IPS DF 6.9 (cell line): ENCODE measurements around the gene SCYL3.

Experiments used
- DNase-seq: peaks from one replicate; pipeline ENCODE4 v3.0.0-alpha.2; 2013; ENCODE audit warnings: low read depth, low spot score
- H3K27ac ChIP-seq: one replicate; pipeline ENCODE4 v1.5.1; 2013; ENCODE audit warnings: low read length, control low read depth
- H3K27me3 ChIP-seq: 2 replicates; pipeline ENCODE4 v1.6.1; 2013; ENCODE audit warnings: mild to moderate bottlenecking, low read length; ENCODE audit not compliant: control insufficient read depth, insufficient read depth
- H3K36me3 ChIP-seq: 2 replicates; pipeline ENCODE4 v1.6.1; 2013; ENCODE audit warnings: low read length; ENCODE audit not compliant: control insufficient read depth, insufficient read depth
- H3K4me1 ChIP-seq: 2 replicates; pipeline ENCODE4 v1.6.1; 2013; ENCODE audit warnings: low read length; ENCODE audit not compliant: control insufficient read depth, insufficient read depth
- H3K4me3 ChIP-seq: 2 replicates; pipeline ENCODE4 v1.5.1; 2013; ENCODE audit warnings: mild to moderate bottlenecking, low read length
- H3K9me3 ChIP-seq: 2 replicates; pipeline ENCODE4 v1.6.1; 2013; ENCODE audit warnings: low read length, inconsistent platforms; ENCODE audit not compliant: control insufficient read depth, insufficient read depth
- WGBS: extraction: QIAGEN DNeasy Blood & Tissue Kit; methylation state at CpG from one replicate; pipeline ENCODE4 v1.1.7; 2013; ENCODE audit warnings: mixed read lengths, missing lambda C conversion rate; ENCODE audit not compliant: insufficient read length, insufficient coverage; 5-methylcytosine and 5-hydroxymethylcytosine counted together

Gene SCYL3, protein sequence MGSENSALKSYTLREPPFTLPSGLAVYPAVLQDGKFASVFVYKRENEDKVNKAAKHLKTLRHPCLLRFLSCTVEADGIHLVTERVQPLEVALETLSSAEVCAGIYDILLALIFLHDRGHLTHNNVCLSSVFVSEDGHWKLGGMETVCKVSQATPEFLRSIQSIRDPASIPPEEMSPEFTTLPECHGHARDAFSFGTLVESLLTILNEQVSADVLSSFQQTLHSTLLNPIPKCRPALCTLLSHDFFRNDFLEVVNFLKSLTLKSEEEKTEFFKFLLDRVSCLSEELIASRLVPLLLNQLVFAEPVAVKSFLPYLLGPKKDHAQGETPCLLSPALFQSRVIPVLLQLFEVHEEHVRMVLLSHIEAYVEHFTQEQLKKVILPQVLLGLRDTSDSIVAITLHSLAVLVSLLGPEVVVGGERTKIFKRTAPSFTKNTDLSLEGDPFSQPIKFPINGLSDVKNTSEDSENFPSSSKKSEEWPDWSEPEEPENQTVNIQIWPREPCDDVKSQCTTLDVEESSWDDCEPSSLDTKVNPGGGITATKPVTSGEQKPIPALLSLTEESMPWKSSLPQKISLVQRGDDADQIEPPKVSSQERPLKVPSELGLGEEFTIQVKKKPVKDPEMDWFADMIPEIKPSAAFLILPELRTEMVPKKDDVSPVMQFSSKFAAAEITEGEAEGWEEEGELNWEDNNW

DNA sequence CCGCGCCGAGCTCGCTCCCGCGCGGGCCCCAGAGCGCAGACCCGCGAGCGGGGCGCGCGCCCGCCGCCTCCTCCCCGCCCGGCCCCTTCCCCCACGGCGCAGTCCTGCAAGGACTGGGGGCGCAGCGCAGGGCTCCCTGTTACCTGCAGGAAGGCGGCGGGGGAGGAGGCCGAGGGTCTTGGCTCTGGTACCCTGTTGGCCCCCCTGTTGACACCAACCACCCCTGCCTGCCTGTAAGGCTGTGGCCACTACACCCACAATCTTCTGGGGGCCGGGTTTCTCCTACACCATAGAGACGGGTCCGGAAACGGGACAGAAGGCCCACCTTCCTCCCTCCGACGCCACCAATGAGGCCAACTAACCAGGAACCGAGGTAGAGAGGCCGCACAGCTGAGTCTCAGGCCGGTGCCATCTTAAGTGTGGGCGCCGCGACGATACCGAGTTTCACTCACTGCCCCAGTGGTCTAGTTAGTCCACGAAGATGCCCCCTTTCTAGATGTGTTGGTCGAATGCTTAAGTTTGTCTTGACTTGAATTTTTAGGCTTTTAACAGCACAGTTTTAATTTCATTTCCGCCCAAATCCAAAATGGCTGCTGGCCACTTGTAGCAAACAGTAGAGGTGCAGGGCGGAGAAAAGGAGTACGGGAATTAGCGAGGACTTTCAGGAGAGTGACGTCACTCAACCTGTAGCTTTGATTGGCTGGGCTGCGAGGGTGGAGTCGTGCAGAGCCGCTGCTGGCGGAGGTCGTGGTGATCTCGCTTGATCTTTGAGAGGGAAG is at the start of gene SCYL3:
Gene SCYL3, minus strand, starts transcription at position 252 of the 779 bp plus-strand sequence. CDS start 5,056 bp downstream, outside the sequence.
- Histone ChIP-seq H3K27ac (no peak within 1 kb of the TSS), H3K27me3 (no peaks in the 10 kb centered on the region), H3K9me3 (no peaks in the 10 kb centered on the region), H3K36me3 (no peaks in the 10 kb centered on the region), H3K4me3 (peak within 1 kb of the TSS; percentile 94), H3K4me1 (peaks cover 4% of the 10 kb centered on the region; the same call in 1 of the 2 replicates)
- DNase-seq: peak; percentile 93
- WGBS: no CpG with 5 or more reads among the region's 52 CpGs

DNA sequence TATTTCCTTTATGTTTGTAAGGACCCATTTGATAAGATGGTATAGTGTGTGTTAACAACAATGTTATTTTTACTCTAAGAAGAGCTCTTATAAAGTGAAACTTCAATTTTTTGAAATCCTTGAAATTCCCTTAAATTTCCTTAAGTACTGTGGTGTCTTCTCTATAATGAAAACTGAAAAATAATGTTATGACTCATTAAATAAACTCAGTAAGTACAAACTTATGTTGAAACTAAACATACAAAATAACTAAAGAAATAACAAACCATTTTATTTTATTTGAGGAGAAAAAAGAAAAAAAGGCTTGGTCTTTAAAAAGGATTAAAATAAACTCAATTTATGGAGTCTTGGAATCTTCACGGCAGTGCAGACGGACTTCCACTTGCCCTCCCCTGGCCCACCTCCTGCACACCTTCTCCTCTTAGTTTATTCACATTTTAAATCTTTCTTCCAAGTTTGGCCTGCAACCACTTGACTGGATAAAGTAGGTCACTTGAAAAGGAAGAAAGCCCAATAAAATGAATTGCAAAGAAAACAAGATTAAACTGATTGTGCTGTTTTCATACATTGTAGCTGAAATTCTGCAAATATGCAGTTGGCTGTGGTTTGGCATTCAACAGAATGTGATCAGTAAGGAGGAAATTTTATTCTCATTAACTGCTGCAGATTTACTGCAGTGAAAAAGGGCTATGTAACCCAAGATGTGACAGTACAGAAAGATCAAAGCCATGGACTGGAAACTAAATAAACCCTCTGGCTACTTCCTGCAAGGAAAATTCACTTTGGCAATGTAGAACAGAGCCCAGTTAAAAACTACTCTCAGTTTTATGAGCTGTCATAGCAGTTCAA is 48.5 kb upstream of the SCYL3 start:
- no peaks in the 10 kb centered on the region for H3K27me3 ChIP-seq
- no CpG with 5 or more reads among the region's 2 CpGs for whole genome bisulfite sequencing
- H3K36me3 ChIP-seq: no peaks in the 10 kb centered on the region
- no peak overlapping the region for H3K27ac ChIP-seq
- no peak overlapping the region for H3K4me3 ChIP-seq
- DNase-seq: no peak
- H3K4me1 ChIP-seq: no peaks in the 10 kb centered on the region
- H3K9me3 ChIP-seq: no peaks in the 10 kb centered on the region

DNA sequence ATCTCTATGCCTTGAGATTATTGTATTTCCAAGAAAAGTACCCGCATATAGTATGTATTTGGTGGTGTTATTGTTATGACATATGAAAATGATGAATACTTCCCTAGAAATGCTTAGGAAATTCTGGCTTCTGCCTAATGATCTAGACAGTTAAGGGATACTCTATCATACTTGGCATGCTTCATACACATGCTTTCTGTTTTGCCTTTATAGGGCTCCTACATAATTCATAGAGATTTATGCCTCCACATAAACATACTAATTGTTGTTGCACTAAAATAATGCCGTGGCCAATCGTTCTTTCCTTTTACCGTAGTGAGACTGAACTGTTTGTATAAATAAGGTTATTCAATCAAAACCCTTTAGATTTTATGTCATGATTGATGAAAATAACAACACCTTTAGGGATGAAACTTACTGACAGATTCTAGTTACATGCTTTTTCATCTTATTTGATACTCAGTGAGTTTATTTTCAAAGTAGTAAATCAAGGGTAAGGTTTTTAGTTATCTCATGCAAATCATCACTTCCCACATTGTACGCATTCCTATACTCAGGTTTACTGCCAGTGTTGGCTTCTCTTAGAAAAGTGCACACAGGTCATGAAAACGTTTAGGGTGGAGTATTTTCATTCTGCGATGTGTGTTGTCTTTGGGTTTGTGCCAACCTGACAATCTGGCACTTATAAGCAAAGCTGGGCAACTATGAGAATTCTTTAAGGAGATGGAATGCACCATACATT is 40.5 kb upstream of the SCYL3 start:
- Histone ChIP-seq H3K27me3 (no peaks in the 10 kb centered on the region), H3K4me1 (no peaks in the 10 kb centered on the region), H3K9me3 (no peaks in the 10 kb centered on the region), H3K36me3 (no peaks in the 10 kb centered on the region), H3K4me3 (no peak overlapping the region), H3K27ac (no peak overlapping the region)
- no peak for DNase-seq
- WGBS: no CpG with 5 or more reads among the region's 7 CpGs

DNA sequence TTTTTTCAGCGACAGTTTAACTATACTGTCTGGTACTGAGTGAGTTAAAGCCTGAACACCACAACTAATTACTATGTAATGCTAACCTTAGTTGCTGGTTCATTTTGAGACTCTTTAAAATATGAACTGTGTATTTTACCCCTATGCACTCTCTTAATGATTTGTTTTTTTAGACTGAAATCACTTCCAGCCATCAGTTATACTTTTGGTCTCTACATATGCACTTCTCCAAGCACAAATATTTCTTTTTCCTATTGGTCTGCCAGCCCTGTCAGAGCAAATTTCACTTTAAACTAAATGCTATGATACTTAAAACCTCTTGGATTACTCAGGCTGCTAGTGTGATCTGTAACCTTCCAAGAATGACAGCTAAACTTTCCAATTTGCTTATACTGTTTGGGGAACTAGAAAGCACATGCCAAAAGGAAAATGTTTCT is 38.1 kb upstream of the SCYL3 start:
- no peaks in the 10 kb centered on the region for H3K4me1 ChIP-seq
- no CpG with 5 or more reads among the region's 1 CpG for WGBS

DNA sequence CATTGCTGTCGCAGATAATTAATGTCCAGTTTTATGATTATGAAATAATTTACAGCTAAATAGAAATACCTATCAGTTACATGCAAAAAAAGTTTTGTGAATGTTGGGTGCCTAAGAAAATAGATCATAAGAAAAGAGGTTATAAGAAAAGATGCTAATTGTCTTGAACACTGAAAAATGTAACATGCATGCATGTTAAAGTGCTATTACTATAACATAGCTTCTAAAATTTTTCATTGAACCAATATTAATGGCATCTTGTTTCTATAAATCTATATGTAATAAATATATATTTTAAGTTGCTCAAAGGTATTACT is 35.5 kb upstream of the SCYL3 start:
- WGBS: no CpG with 5 or more reads among the region's 1 CpG
- Histone ChIP-seq H3K4me3 (no peak overlapping the region), H3K27ac (no peak overlapping the region), H3K27me3 (no peaks in the 10 kb centered on the region), H3K36me3 (no peaks in the 10 kb centered on the region), H3K4me1 (no peaks in the 10 kb centered on the region), H3K9me3 (no peaks in the 10 kb centered on the region)
- no peak for DNase-seq

More for the DNA sequence above, 38.1 kb upstream of the SCYL3 start:
- Histone ChIP-seq H3K36me3 (no peaks in the 10 kb centered on the region), H3K9me3 (no peaks in the 10 kb centered on the region), H3K4me3 (no peak overlapping the region), H3K27ac (no peak overlapping the region), H3K27me3 (no peaks in the 10 kb centered on the region)
- no peak for DNase-seq

DNA sequence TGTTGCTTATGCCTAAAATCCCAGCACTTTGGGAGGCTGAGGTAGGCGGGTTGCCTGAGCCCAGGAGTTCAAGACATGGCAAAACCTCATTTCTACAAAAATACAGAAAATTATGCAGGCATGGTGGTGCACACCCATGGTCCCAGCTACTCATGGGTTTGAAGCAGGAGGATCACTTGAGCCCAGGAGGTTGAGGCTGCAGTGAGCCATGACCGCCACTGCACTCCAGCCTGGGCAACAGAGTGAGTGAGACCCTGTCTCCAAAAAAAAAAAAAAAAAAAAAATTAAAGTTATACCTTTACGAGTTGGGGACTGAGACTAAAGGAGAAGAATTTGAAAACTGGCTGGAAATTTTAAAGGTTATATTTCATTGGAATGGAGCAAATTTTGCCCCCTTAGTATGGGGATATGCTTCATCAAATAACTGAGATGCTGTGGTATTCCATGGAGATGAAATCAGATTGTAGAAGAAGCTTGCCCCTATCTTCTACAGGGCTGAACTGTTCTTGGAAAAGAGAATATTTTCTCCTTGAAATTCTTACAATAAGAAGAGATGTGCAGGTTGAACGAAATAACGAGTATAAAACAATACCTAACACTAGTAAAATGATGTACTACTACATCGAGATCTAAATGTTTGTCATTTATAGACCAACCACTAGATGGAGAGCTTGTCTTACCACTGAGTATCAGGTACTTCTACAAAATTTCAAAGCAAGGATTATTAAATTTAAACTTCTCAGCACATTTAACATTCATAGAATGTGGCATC is 34.9 kb upstream of the SCYL3 start:
- no peak for DNase-seq
- Histone ChIP-seq H3K36me3 (no peaks in the 10 kb centered on the region), H3K4me1 (no peaks in the 10 kb centered on the region), H3K27ac (no peak overlapping the region), H3K4me3 (no peak overlapping the region), H3K27me3 (no peaks in the 10 kb centered on the region), H3K9me3 (no peaks in the 10 kb centered on the region)
- no CpG with 5 or more reads among the region's 6 CpGs for WGBS

DNA sequence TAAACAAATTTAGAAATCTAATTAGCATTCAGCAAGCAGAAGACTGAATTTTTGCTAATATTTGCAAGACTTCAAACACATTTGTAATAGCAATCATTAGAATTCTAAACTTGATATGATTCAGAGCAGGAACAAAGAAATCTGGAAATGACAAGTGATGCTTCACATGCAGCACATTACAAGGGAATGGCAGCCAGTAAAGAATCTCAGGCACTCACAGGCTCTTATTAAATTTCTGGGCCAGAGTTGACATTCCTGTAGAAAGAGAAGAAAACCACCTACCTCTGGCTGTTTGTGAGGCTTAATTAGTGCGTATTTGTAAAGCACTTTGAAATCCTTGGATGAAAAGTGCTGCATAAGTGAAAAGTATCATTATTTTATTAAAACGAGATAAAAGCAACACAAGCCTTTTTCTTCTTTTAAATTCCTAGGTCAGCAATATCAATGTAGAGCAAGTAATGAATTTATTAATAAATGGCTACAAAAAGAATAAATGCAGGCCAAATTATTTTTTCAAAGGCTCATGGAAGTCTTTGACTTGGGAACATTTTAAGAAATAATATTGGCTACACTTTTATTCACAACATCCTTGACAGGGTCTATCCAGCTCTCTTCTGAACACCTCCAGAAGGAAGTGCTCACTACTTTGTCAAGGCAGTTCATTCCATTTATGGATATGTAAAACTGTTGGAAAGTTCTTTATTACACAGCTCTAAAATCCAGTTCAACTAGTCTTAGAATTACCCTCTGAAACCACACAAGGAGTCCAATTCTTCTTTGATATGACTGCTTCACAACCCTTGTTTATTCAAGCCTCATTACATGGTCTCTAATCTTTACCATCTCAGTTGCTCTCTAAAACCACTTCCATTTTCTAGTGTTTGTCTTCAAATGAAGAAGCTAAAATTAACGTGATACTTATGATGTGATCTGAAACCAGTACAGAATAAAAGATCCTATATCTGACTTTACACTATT is 32.1 kb upstream of the SCYL3 start:
- Histone ChIP-seq H3K4me1 (no peaks in the 10 kb centered on the region), H3K36me3 (no peaks in the 10 kb centered on the region), H3K27me3 (no peaks in the 10 kb centered on the region), H3K4me3 (no peak overlapping the region), H3K9me3 (no peaks in the 10 kb centered on the region), H3K27ac (no peak overlapping the region)
- WGBS: no CpG with 5 or more reads among the region's 3 CpGs
- DNase-seq: no peak

DNA sequence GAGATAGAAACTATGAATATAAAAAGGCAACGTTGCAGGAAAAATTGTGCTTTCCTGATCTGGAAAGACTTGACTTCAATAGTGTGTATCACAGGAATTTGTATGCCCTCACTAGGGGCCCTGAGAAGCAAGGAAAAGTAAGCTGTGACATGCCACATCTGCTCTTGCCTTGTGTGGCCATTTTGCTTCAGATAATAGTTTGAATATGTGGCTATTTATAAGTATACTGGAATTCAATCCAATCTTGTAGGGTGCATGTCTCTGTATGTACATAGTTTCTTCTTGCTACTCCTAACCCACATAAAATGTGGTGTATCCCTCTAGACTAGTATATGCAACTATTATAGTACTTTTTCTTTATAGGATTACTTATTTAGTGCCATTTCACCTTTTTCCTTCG is 31.1 kb upstream of the SCYL3 start:
- no peaks in the 10 kb centered on the region for H3K4me1 ChIP-seq
- no peaks in the 10 kb centered on the region for H3K27me3 ChIP-seq
- H3K4me3 ChIP-seq: no peak overlapping the region
- no peak overlapping the region for H3K27ac ChIP-seq
- WGBS: no CpG with 5 or more reads among the region's 2 CpGs
- no peaks in the 10 kb centered on the region for H3K36me3 ChIP-seq
- H3K9me3 ChIP-seq: no peaks in the 10 kb centered on the region
- DNase-seq: no peak
